ENCODE results near the gene HOXA5. TPM values are rescaled to one million over a fixed set of nuclear protein-coding genes. Genes with fewer than 3 reads are reported as not detected.

Gene HOXA5
- total RNA-seq, 1 donor from 2014 or later = not detected

DNA sequence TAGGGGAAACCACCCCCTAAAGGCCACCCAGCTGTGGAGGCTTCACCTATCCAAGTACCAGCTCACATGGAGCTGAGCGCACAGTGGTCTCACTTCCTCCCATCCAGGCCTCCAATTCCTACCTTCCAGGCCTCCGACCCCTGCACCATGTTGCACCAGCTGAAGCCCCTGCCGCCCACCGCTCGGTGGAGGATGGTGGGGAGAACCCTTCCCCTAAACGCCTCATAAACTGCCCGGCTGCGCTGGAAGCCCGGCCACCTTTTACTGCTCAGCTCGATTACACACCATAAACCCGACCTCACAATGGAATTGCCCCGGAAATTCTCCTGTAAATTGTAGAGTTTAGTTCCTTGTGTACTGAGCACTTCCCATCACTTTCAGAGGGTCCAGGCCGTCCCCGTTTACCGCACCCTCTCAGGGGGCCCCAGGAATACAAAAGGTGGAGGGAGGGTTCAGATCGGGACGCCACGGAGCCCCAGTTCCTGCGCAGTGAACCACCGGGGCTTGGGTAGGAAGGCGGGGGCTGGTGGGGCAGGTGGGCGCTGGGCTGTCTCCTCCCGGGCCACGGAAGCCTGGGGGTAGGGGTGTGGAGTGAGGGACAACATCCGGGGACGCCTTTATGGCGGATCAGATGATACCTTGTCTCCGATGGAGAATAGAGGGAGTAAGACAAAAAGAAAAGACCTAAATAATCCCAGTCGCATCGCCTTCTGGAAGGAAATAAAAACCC lies 14.4 kb upstream of the HOXA5 start:
- TF ChIP-seq, protein P1, sequence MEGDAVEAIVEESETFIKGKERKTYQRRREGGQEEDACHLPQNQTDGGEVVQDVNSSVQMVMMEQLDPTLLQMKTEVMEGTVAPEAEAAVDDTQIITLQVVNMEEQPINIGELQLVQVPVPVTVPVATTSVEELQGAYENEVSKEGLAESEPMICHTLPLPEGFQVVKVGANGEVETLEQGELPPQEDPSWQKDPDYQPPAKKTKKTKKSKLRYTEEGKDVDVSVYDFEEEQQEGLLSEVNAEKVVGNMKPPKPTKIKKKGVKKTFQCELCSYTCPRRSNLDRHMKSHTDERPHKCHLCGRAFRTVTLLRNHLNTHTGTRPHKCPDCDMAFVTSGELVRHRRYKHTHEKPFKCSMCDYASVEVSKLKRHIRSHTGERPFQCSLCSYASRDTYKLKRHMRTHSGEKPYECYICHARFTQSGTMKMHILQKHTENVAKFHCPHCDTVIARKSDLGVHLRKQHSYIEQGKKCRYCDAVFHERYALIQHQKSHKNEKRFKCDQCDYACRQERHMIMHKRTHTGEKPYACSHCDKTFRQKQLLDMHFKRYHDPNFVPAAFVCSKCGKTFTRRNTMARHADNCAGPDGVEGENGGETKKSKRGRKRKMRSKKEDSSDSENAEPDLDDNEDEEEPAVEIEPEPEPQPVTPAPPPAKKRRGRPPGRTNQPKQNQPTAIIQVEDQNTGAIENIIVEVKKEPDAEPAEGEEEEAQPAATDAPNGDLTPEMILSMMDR (IDR thresholded peaks at IDR 0.05) = no peak
- peaks cover 7% of the 10 kb centered on the region for H3K9me3 Mint-ChIP-seq (ENCODE audit: unreplicated experiment)
- H3K4me1 Mint-ChIP-seq (ENCODE audit: unreplicated experiment) = peaks cover 12% of the 10 kb centered on the region
- peaks cover 87% of the 10 kb centered on the region for H3K27me3 Mint-ChIP-seq (ENCODE audit: unreplicated experiment)
- H3K4me3 Mint-ChIP-seq (ENCODE audit: unreplicated experiment) = no peak overlapping the region
- no peak overlapping the region for H3K27ac Mint-ChIP-seq (ENCODE audit: unreplicated experiment)
- no peak for DNase-seq (ENCODE audit: extremely low spot score, unreplicated experiment)
- peaks cover 1% of the 10 kb centered on the region for H3K36me3 Mint-ChIP-seq (ENCODE audit: unreplicated experiment)

DNA sequence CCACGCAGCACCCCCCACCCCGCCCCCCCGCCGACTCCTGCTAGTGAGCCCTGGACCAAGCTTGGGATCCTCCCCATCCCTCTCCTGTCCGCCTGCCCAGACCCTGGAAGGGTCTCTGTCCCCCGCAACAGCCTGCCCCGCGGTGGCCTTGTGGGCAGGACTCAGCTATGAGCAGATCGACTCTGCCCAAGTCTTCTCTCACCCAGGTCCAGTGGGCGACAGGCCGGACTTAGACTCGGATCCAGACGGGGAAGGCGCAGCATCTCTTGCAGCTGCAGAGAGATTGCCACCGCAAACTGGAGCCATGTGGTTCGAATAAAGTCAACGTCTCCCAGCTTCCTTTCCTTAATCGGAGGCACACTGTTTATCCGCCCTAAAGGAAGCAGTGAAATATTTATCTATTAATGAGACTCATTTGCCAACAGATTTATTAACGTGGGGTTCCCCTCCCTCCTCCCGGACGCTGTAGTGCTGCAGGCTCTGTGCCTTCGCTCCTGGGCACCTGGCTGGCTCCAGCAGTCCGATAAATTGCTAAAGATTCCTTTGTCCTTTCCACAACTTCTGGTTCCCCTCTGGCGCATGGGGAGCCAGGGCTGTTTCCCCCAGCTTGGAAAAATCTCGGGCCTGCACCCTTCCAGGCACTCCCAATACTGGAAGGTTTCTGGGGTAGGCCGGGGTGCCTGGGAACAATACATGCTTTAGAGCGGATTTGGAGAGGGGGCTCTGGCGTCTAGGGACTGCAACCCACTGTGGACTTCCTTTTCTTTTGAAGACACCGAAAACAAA lies 13.6 kb upstream of the HOXA5 start:
- no peak for DNase-seq (ENCODE audit: extremely low spot score, unreplicated experiment)
- no peak overlapping the region for H3K4me3 Mint-ChIP-seq (ENCODE audit: unreplicated experiment)
- peaks cover 86% of the 10 kb centered on the region for H3K27me3 Mint-ChIP-seq (ENCODE audit: unreplicated experiment)
- peaks cover 1% of the 10 kb centered on the region for H3K36me3 Mint-ChIP-seq (ENCODE audit: unreplicated experiment)
- TF ChIP-seq, protein P1 (IDR thresholded peaks at IDR 0.05) = no peak
- peaks cover 7% of the 10 kb centered on the region for H3K9me3 Mint-ChIP-seq (ENCODE audit: unreplicated experiment)
- H3K4me1 Mint-ChIP-seq (ENCODE audit: unreplicated experiment) = peaks cover 12% of the 10 kb centered on the region
- H3K27ac Mint-ChIP-seq (ENCODE audit: unreplicated experiment) = no peak overlapping the region

DNA sequence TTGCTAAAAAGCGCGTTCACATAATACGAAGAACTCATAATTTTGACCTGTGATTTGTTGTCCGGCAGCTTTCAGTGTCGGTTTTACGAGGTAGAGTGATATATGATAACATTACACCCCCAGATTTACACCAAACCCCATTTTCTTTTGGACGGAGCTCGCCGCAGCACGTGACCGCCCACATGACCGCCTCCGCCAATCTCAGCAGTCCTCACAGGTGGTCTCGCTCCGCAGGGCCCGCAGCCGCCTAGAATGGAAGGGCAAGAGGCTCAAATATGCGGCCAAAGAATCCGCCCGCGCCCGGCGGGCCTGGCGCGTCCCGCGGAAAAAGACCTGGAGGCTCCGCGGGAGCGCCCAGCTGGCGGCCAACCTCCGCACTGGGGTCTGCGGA lies 13.0 kb upstream of the HOXA5 start, which contains the start of gene HOXA7:
Gene HOXA7 (minus strand): TSS at position 168 of the 391 bp plus-strand sequence. CDS start 130 bp downstream, at position 38.
- Mint-ChIP-seq H3K27me3 (ENCODE audit: unreplicated experiment) (peaks cover 88% of the 10 kb centered on the region), H3K36me3 (ENCODE audit: unreplicated experiment) (peaks cover 1% of the 10 kb centered on the region), H3K9me3 (ENCODE audit: unreplicated experiment) (peaks cover 7% of the 10 kb centered on the region), H3K4me3 (ENCODE audit: unreplicated experiment) (no peak within 1 kb of the TSS), H3K27ac (ENCODE audit: unreplicated experiment) (no peak within 1 kb of the TSS), H3K4me1 (ENCODE audit: unreplicated experiment) (peaks cover 15% of the 10 kb centered on the region)
- TF ChIP-seq, protein P1 (IDR thresholded peaks at IDR 0.05) = no peak
- no peak for DNase-seq (ENCODE audit: extremely low spot score, unreplicated experiment)

DNA sequence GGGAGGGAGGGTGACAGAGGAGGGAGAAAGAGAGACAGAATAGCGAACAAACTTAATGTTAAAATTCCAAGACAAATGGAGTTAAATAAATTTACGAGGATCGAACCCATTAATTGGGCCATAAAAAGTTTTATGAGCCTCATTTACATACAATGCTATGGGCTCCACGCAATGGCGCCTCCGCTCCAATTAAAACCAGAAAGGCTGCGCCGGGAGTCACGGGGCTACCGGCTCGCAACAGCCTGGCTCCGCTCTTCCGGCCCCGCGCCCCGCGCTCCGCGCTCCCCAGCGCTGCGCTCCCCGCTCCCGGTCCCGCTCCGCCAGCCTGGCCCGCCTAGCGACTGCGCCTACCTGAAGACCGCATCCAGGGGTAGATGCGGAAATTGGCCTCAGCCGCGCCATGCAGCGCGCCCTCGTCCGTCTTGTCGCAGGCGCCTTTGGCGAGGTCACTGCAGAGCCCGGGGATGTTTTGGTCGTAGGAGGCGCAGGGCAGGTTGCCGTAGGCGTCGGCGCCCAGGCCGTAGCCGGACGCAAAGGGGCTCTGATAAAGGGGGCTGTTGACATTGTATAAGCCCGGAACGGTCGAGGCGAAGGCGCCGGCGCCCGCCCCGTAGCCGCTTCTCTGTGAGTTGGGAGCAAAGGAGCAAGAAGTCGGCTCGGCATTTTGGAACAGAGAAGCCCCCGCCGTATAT lies 12.5 kb upstream of the HOXA5 start:
- Mint-ChIP-seq H3K4me3 (ENCODE audit: unreplicated experiment) (no peak overlapping the region), H3K27ac (ENCODE audit: unreplicated experiment) (no peak overlapping the region), H3K36me3 (ENCODE audit: unreplicated experiment) (peaks cover 1% of the 10 kb centered on the region), H3K4me1 (ENCODE audit: unreplicated experiment) (peaks cover 18% of the 10 kb centered on the region), H3K27me3 (ENCODE audit: unreplicated experiment) (peaks cover 90% of the 10 kb centered on the region), H3K9me3 (ENCODE audit: unreplicated experiment) (peaks cover 7% of the 10 kb centered on the region)
- TF ChIP-seq, protein P1 (IDR thresholded peaks at IDR 0.05) = no peak
- no peak for DNase-seq (ENCODE audit: extremely low spot score, unreplicated experiment)
